CD4-positive, alpha-beta memory T cell (primary cell): ENCODE data around the gene RSAD1. TPM values are rescaled to one million over a fixed set of nuclear protein-coding genes. Genes with fewer than 3 reads are reported as not detected.

ENCODE experiments used
- CTCF ChIA-PET: fragments of 350-600 bp; sonication (Branson Sonifier 250); formaldehyde crosslinking; loops from one replicate; lab custom pipeline; 2021; ENCODE audit warnings: inconsistent platforms; ENCODE audit not compliant: partially characterized antibody; lab: Charles Lee
- POLR2A ChIA-PET: fragments of 350-600 bp; sonication (Branson Sonifier 250); formaldehyde crosslinking; loops from one replicate; lab custom pipeline; 2021; ENCODE audit not compliant: partially characterized antibody; lab: Charles Lee
- DNase-seq, 5 donors: peaks; one replicate each; pipeline versions ENCODE4 v3.0.0 to v3.0.0-alpha.2; 2020 to 2022; ENCODE audit warnings: mixed read lengths in 1 of 5
- H3K27ac ChIP-seq: one replicate; pipeline ENCODE4 v1.7.0; 2013; ENCODE audit warnings: low read depth, low read length
- H3K27me3 ChIP-seq: 2 replicates; pipeline ENCODE4 v1.7.0; 2013; ENCODE audit warnings: mild to moderate bottlenecking, low read length, moderate library complexity; ENCODE audit not compliant: insufficient read depth
- H3K36me3 ChIP-seq: 2 replicates; pipeline ENCODE4 v1.7.0; 2013; ENCODE audit warnings: mild to moderate bottlenecking, low read length, moderate library complexity; ENCODE audit not compliant: insufficient read depth
- H3K4me1 ChIP-seq: 2 replicates; pipeline ENCODE4 v1.7.0; 2013; ENCODE audit warnings: mild to moderate bottlenecking, low read length, moderate library complexity; ENCODE audit not compliant: insufficient read depth
- H3K4me3 ChIP-seq, 2 donors: one replicate each; pipeline ENCODE4 v1.7.0; 2013; ENCODE audit warnings: low read length in 2 of 2, mild to moderate bottlenecking in 1 of 2
- H3K9me3 ChIP-seq, 2 donors: one replicate each; pipeline ENCODE4 v1.7.0; 2013; ENCODE audit warnings: low read length in 2 of 2, control low read depth in 1 of 2; ENCODE audit not compliant: control insufficient read depth in 1 of 2
- H3K27ac Mint-ChIP-seq, 7 donors: one replicate each; pipeline ENCODE4 v1.8.0; 2020 to 2021; ENCODE audit warnings: mixed read lengths in 7 of 7, mild to moderate bottlenecking in 6 of 7, inconsistent platforms in 3 of 7, moderate library complexity in 3 of 7
- H3K27me3 Mint-ChIP-seq, 2 donors: one replicate each; pipeline ENCODE4 v1.8.0; 2020 to 2021; ENCODE audit warnings: mixed read lengths in 2 of 2
- H3K36me3 Mint-ChIP-seq, 2 donors: one replicate each; pipeline ENCODE4 v1.8.0; 2020 to 2021; ENCODE audit warnings: mixed read lengths in 2 of 2, inconsistent platforms in 1 of 2, mild to moderate bottlenecking in 1 of 2
- H3K4me1 Mint-ChIP-seq, 4 donors: one replicate each; pipeline ENCODE4 v1.8.0; 2020 to 2021; ENCODE audit warnings: mixed read lengths in 4 of 4, mild to moderate bottlenecking in 1 of 4
- H3K4me3 Mint-ChIP-seq, 8 donors: one replicate each; pipeline ENCODE4 v1.8.0; 2020 to 2021; ENCODE audit warnings: mixed read lengths in 8 of 8, mild to moderate bottlenecking in 7 of 8, moderate library complexity in 6 of 8, inconsistent platforms in 3 of 8
- H3K9me3 Mint-ChIP-seq, 8 donors: one replicate each; pipeline ENCODE4 v1.8.0; 2020 to 2021; ENCODE audit warnings: mixed read lengths in 8 of 8, mild to moderate bottlenecking in 5 of 8, inconsistent platforms in 3 of 8, moderate library complexity in 1 of 8
- intact Hi-C: fragments of 100-400 bp; cut with micrococcal nuclease; formaldehyde crosslinking; loops from one replicate; pipeline ENCODE4 v1.15.1; 2023
- polyA plus RNA-seq, 2 donors: library from polyadenylated mRNA; unstranded; fragments of 300-500 nt; fragmentation: Illumina TruSeq; gene quantifications; one replicate each; pipeline ENCODE4 v1.2.3, GENCODE V29; 2021
- total RNA-seq, 2 experiments: library from RNA; stranded (reverse); gene quantifications; one replicate each; pipeline ENCODE4 v1.2.3, GENCODE V29; 2021

The RSAD1 gene
- total and polyA plus RNA-seq, 4 experiments from 2014 or later = 58.3 to 86.0 (median 77.0) TPM

DNA sequence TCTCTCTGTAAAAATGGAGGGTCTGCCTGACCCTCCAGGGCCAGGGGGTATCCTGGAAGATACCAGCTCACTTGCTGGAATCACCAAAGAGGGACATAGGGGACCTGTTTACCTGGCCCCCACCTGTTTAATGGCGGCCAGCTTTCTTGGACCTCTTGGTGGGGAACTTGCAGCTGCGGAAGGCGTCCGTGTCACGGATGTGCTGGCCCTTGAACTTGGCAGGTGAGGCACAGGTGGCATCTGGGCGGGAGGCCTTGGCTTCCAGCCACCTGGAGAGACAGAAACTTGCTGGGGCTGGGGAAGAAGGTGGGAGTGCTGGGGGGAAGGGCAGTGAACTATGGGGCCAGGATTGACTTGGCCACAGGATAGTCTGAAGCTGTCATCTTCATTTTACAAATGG, 13.5 kb upstream of the RSAD1 start:
- H3K36me3 ChIP-seq = no peaks in the 10 kb centered on the region
- H3K27ac ChIP-seq = no peak overlapping the region
- ChIA-PET POLR2A (no interaction called here), CTCF (no interaction called here)
- Mint-ChIP-seq H3K4me1 (peaks cover 4 to 26% (median 13%) of the 10 kb centered on the region in 4 donors), H3K4me3 (no peak overlapping the region), H3K27ac (peak overlapping the region in 1 of 7 donors; percentile 42), H3K9me3 (no peaks in the 10 kb centered on the region), H3K27me3 (peaks cover 8 to 12% of the 10 kb centered on the region in 2 donors), H3K36me3 (no peaks in the 10 kb centered on the region)
- no peaks in the 10 kb centered on the region for H3K9me3 ChIP-seq
- no peak for DNase-seq
- intact Hi-C loops = no loop called here
- peaks cover 3% of the 10 kb centered on the region for H3K4me1 ChIP-seq
- H3K4me3 ChIP-seq = no peak overlapping the region
- H3K27me3 ChIP-seq = peaks cover 17% of the 10 kb centered on the region

DNA sequence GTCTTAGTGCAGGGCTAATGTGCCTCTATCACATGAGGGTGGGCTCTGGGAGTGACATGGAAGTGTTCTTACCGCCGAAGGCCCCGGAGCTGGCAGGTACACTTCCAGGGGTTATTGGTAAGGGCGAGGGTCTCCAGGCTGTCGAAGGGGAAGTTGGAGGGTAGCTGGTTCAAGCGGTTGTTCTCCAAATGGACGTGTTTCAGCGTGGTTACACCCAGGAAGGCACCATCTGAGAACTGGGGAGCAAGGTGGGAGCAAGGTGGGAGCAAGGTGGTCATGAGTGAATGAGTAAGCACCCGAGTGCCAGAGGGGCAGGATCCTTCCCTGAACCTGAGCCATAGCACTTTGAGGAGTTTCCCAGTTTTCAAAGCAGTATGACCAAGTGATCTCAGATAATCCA, 13.0 kb upstream of the RSAD1 start:
- intact Hi-C loops = no loop called here
- ChIA-PET CTCF (no interaction called here), POLR2A (no interaction called here)
- Mint-ChIP-seq H3K27me3 (peaks cover 8 to 12% of the 10 kb centered on the region in 2 donors), H3K9me3 (no peaks in the 10 kb centered on the region), H3K4me1 (peaks cover 4 to 26% (median 15%) of the 10 kb centered on the region in 4 donors), H3K36me3 (no peaks in the 10 kb centered on the region), H3K27ac (peak overlapping the region in 1 of 7 donors; percentile 42), H3K4me3 (no peak overlapping the region)
- no peaks in the 10 kb centered on the region for H3K9me3 ChIP-seq
- H3K27ac ChIP-seq = no peak overlapping the region
- H3K36me3 ChIP-seq = no peaks in the 10 kb centered on the region
- no peak overlapping the region for H3K4me3 ChIP-seq
- no peak for DNase-seq
- H3K4me1 ChIP-seq = peaks cover 3% of the 10 kb centered on the region
- peaks cover 17% of the 10 kb centered on the region for H3K27me3 ChIP-seq

DNA sequence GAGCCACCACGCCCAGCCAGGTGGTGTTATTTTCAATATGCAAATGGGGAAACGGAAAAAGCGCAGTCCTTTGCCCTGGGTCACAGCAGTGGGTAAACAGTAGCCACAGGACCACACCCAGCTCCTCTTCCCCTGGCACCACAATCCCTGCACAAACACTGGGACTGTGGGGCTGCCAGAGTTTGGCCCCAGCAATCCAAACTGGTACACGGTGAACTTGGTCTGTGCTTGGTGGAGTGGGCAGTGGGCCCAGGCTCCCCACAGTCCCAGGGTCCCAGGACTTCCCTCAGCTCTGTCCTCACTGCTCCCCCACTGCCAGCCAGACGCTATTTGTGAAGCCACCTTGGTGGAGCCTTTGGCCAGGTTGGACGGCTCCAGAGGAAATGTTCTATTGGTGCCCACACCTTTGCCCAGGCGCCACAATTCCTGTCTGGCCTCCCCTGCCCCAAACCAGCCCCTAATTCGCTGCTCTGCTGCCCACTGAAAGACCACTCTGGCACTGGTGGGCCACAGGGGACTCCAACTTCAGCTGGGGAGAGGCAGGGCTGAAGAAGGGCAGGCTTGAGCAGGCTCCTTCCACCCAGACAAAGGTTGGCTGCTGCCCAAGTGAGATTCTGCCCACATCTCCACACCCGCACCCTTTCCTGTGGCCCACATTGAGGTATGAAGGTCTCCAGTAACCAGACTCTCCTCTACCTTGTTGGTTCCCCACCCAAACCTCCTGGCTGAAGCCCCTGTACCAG, 12.1 kb upstream of the RSAD1 start:
- Mint-ChIP-seq H3K4me1 (peaks cover 4 to 25% (median 15%) of the 10 kb centered on the region in 4 donors), H3K9me3 (no peaks in the 10 kb centered on the region), H3K27ac (peak overlapping the region in 1 of 7 donors; percentile 64), H3K4me3 (peak overlapping the region in 1 of 8 donors; percentile 72), H3K27me3 (peaks cover 8 to 16% of the 10 kb centered on the region in 2 donors), H3K36me3 (no peaks in the 10 kb centered on the region)
- DNase-seq = no peak
- Histone ChIP-seq H3K36me3 (no peaks in the 10 kb centered on the region), H3K27ac (no peak overlapping the region), H3K9me3 (no peaks in the 10 kb centered on the region), H3K4me1 (peaks cover 3% of the 10 kb centered on the region), H3K4me3 (no peak overlapping the region), H3K27me3 (peaks cover 17% of the 10 kb centered on the region)
- ChIA-PET CTCF (no interaction called here), POLR2A (no interaction called here)
- intact Hi-C loops = no loop called here

DNA sequence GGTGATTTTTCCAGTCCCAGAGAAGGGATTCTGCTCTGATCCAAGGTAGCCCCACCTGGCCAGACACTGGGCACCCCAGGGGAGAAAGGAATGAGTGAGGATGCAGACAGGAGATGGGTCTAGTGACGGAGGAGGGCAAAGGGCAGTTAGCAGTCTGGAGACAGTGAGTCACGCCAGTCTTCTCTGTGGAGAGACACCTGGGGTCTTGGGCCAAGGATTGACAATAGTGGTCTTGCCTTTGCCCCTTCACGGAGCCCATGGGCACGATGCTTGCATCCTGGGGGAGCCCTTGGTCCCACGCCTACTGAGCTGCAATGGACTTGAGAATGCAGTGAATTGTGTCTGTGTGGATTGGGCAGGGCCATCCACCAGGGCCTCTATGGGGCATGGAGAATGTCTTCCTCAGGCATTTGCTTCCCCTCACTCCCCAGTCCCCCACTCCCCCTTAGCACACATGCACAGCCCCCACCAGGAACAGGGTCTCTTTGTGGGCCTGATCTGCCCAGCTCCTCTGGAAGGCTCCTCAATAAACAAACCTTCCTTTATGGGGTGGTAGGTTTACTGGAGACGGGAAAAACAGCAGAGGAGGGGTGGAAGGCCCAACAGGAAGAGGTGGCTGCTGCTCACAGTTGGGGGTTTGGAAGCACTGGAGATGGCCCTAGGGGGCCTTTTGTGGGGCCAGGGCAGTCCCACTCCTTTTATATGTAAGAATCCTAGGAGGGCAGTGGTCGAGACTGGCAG, 11.4 kb upstream of the RSAD1 start:
- Histone ChIP-seq H3K9me3 (no peaks in the 10 kb centered on the region), H3K36me3 (no peaks in the 10 kb centered on the region), H3K4me1 (peaks cover 3% of the 10 kb centered on the region), H3K4me3 (no peak overlapping the region), H3K27me3 (peaks cover 17% of the 10 kb centered on the region), H3K27ac (no peak overlapping the region)
- CTCF ChIA-PET = interaction anchor here (0.8 to 1.0 kb wide), 3 partner anchors 10 to 12 kb away, joined by 3 to 4 read pairs (median 3); no protein-coding TSS in a partner anchor
- Mint-ChIP-seq H3K9me3 (no peaks in the 10 kb centered on the region), H3K4me3 (peak overlapping the region in 3 of 8 donors; percentile 13 to 44 (median 15)), H3K27me3 (peaks cover 8 to 16% of the 10 kb centered on the region in 2 donors), H3K4me1 (peaks cover 4 to 23% (median 14%) of the 10 kb centered on the region in 4 donors), H3K27ac (no peak overlapping the region), H3K36me3 (no peaks in the 10 kb centered on the region)
- intact Hi-C loops = no loop called here
- POLR2A ChIA-PET = no interaction called here
- DNase-seq = no peak

DNA sequence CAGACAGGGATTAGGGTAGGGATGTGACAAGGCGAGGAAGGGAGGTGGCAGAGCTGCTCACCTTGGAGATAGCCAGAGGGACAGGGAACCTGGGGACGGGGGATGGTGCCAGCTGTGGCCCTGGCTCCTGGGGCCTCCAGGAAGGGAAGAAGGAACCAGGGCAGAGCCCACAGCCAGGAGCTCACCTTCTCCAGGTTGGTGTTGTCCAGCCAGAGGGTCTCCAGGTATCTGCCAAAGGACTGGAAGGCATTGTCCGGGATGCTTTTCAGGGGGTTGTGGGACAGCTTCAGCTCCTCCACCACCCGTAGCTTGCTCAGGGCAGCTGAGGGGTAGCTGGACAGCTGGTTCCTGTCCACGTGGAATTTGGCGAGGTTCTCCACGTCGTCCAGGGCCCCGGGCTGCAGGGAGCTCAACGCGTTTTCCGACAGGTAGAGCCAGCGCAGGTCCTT, 10.8 kb upstream of the RSAD1 start:
- peak overlapping the region in 6 of 8 donors; percentile 26 to 70 (median 36) for H3K4me3 Mint-ChIP-seq

DNA sequence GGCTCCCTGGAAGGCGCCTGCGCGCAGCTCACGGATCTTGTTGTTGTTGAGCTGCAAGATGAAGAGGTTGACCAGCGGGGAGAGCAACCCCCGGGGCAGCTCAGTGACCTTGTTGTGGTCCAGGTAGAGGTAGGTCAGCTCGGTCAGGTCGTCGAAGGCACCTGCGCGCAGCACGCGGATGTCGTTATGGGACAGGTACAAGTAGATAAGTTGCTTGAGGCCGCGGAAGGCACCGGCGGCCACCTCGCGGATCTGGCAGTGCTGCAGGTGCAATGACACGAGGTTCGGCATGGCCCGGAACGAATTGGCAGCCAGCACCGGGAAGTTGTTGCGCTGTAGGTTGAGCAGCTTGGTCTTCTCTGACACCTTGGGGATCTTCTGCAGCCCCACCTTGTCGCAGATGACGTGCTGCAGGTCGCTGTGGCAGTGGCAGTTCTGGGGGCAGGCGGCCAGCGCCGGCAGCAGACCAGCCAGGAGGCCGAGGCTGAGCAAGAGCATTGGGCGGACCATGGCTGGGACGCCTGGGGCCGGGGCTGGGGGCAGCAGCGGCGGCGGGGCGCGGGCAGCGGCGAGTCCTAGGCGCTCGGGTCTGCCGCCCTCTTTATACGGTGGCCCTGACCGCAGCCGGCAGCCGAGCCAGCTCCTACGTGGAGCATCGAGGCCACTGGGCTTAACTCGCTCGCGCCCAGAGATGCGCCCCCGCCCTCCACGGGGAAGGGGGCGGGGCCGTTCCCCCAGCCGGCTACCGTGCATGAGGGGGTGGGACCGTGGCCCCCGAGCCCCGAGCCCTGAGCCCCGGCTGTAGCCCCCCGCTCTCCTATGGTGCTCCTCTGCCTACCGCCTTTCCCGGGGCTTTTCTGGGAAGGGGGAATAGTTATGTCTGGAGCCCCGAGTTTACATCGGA, 10.1 kb upstream of the RSAD1 start, which contains the start of gene CHAD:
Gene CHAD, minus strand, starts transcription at position 577 of the 904 bp plus-strand sequence. Its CDS starts 67 bp downstream, at position 510.
- intact Hi-C loops = no loop called here
- POLR2A ChIA-PET = no interaction called here

More for the DNA sequence above, 10.8 kb upstream of the RSAD1 start:
- Mint-ChIP-seq H3K27ac (no peak overlapping the region), H3K27me3 (peaks cover 8 to 16% of the 10 kb centered on the region in 2 donors), H3K4me1 (peaks cover 4 to 23% (median 14%) of the 10 kb centered on the region in 4 donors), H3K9me3 (no peaks in the 10 kb centered on the region), H3K36me3 (no peaks in the 10 kb centered on the region)
- no peaks in the 10 kb centered on the region for H3K9me3 ChIP-seq
- CTCF ChIA-PET = interaction anchor here (0.8 to 1.0 kb wide), 3 partner anchors 9 to 12 kb away, joined by 3 to 4 read pairs (median 3); no protein-coding TSS in a partner anchor
- H3K4me3 ChIP-seq = no peak overlapping the region
- peaks cover 3% of the 10 kb centered on the region for H3K4me1 ChIP-seq
- no peak overlapping the region for H3K27ac ChIP-seq
- intact Hi-C loops = no loop called here
- POLR2A ChIA-PET = no interaction called here
- H3K36me3 ChIP-seq = no peaks in the 10 kb centered on the region
- H3K27me3 ChIP-seq = peaks cover 17% of the 10 kb centered on the region
- DNase-seq = no peak

More for the DNA sequence above, 10.1 kb upstream of the RSAD1 start, which contains the start of gene CHAD:
- Histone ChIP-seq H3K9me3 (no peaks in the 10 kb centered on the region), H3K36me3 (no peaks in the 10 kb centered on the region), H3K4me3 (peak within 1 kb of the TSS in 1 of 2 donors; percentile 28), H3K4me1 (peaks cover 3% of the 10 kb centered on the region), H3K27ac (no peak within 1 kb of the TSS), H3K27me3 (peaks cover 17% of the 10 kb centered on the region)
- peak in 1 of 5 donors; percentile 12 for DNase-seq
- H3K36me3 Mint-ChIP-seq = no peaks in the 10 kb centered on the region
- peak within 1 kb of the TSS in 6 of 8 donors; percentile 27 to 70 (median 50) for H3K4me3 Mint-ChIP-seq
- CTCF ChIA-PET = interaction anchor here (0.9 to 1.0 kb wide), 2 partner anchors 8 to 11 kb away, joined by 3 to 4 read pairs; no protein-coding TSS in a partner anchor
- peaks cover 8 to 16% of the 10 kb centered on the region in 2 donors for H3K27me3 Mint-ChIP-seq
- H3K9me3 Mint-ChIP-seq = no peaks in the 10 kb centered on the region
- peak within 1 kb of the TSS in 1 of 7 donors; percentile 18 for H3K27ac Mint-ChIP-seq
- peaks cover 4 to 23% (median 14%) of the 10 kb centered on the region in 4 donors for H3K4me1 Mint-ChIP-seq
